Measurements from ENCODE around the gene AGAP5. TPM values are rescaled to one million over a fixed set of nuclear protein-coding genes. Genes with fewer than 3 reads are reported as not detected.

AGAP5 gene
- total RNA-seq, 1 donor from 2014 or later = 2.6 TPM

DNA sequence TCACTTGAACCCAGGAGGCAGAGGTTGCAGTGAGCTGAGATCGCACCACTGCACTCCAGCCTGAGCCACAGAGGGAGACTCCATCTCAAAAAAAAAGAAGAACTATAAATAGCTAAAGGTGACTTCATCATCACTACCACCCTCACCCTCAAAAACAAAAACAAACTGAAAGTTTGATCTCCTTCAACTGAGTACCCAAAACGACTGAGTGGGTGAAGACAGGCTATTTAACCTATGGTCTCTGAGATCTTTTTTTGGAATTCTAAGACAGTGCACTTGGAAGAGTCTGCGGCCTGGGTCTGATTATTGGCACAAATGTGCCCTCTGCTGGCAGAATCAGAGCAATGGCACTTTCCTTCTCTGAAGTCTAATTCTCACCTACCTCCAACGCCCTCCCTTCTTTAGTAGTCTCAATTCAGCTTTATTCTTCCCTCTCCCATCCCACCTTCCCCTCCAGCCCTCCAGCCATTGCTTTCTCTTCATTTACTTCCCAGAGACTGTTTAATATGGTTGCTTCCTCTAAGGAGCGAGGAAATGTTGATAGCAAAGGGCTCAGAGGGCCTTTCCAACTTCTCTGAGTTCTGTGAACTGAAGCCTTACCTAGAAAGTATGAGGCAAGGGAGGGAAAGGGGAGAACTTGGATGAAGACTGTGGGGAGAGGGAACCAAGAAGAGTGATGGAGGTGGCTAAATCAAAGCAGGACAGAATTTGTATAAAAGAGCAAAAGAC, 53.7 kb downstream of the AGAP5 start:
- intact Hi-C loops (cut with DNase I) = loop anchor here (1.0 kb wide), 1 partner anchor 115 kb away; no protein-coding TSS in a partner anchor
- ATAC-seq (peak; percentile 31), DNase-seq (ENCODE audit: missing footprints) (no peak)

DNA sequence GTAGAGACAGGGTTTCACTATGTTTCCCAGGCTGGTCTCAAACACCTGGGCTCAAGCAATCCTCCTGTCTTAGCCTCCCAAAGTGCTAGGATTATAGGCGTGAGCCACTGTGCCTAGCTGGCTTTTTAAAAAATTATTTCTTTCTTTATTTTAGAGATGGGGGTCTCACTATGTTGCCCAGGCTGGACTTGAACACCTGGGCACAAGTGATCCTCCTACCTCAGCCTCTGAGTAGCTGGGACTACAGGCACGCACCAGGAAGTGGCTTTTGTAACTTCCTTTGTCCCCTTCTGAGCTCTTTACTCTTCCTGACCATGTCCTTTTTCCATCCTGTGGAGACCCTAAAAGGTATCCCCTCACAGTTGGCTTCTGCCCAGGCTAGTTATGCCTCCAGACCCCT, 54.5 kb downstream of the AGAP5 start:
- intact Hi-C loops (cut with DNase I) = no loop called here
- DNase-seq (ENCODE audit: missing footprints) (no peak), ATAC-seq (no peak)

DNA sequence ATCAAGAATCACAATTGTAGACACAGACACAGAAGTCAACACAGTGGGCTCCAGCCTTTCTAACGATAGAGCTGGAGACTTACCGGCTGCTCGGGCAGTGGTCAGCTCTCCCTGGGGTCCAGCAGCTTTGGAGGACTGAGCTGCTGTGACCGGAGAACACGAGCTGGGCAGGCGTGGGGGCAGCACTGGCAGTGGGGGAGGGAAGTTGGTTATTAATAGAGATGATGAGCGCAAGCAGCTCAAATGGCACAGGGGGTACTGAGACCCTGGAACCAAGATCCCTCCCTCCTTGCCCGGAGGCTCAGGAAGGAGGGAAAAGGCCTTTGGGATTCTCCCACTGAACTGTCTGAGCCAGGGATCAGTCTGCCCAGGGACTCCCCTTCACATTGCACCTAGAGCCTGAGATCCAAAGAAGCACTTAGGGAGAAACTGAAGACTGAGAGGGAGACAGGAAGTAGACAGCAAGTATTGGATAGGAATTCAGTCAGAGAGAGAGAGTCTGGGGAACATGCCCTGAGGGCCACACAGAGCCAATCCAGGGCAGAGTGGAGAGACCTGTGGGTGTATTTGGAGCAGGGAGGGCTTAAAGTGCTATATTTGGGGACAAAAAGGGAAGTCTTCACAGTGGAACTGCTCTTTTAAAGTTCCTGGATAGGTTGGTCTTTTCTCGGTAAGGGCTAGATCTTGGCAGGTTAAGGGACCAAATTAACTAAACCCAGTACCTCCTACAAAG, 56.4 kb downstream of the AGAP5 start, which contains the start of gene MYOZ1:
TSS of gene MYOZ1 (minus strand) at position 147 of the 733 bp plus-strand sequence. CDS start 1,457 bp downstream, outside the sequence.
- ATAC-seq (no peak), DNase-seq (ENCODE audit: missing footprints) (no peak)
- intact Hi-C loops (cut with DNase I) = no loop called here

DNA sequence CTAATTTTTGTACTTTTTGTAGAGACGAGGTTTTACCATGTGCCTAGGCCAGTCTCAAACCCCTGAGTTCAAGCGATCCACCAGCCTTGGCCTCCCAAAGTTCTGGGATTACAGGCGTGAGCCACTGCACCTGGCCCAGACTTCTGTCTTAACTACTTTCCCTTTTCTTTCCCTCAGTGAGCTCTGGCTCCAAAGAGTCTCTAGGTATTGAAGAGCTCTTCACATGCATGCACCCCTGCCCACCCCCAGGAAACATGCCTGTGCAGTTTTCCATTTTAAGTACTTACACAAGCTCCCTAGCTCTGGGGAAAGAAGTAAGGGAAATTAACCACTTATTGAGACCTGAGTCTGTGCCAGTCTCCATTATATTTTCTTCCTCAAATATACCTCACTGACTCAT, 58.6 kb downstream of the AGAP5 start:
- ATAC-seq (no peak), DNase-seq (ENCODE audit: missing footprints) (no peak)
- intact Hi-C loops (cut with DNase I) = no loop called here

DNA sequence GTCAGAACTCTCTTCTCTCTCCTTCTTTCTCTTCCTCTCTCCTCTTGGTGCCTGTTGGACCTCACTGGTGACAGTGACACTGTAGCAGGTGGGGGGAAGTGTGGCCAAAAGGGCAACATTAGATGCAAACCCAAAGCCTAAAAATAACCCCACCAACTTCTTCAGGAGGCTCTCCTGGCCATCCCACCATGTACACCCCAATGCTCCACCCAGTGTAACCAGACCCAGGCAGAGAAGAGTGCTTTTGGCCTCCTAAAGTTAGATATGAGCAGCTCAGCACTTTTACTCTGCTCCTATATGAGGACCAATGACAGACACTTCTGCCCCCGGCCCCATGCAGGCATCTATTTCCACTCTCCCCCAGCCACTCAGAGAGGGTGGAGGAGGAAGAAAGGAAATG, 62.1 kb downstream of the AGAP5 start:
- no peak for DNase-seq (ENCODE audit: missing footprints)
- no peak for ATAC-seq
- intact Hi-C loops (cut with DNase I) = no loop called here

DNA sequence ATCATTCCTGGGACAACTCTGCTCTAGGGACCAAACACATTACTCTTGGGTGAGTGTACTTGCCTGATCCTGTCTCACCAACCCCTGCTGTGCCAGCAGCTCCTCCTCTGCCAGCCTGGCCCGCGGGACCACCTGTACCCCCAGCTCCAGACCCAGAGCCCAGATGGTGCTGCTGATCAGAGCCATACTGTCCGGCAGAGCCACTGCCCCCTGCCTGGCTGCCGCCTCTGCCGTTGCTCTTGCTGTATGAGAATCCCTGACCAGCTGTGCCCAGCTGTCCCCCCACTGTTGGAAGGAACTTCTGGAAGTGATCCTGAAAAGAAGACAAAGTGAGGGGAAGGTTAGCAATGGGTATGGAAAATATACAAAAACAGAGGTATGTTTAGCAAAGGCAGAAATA, 63.5 kb downstream of the AGAP5 start:
- ATAC-seq = no peak
- DNase-seq (ENCODE audit: missing footprints) = no peak
- intact Hi-C loops (cut with DNase I) = no loop called here

DNA sequence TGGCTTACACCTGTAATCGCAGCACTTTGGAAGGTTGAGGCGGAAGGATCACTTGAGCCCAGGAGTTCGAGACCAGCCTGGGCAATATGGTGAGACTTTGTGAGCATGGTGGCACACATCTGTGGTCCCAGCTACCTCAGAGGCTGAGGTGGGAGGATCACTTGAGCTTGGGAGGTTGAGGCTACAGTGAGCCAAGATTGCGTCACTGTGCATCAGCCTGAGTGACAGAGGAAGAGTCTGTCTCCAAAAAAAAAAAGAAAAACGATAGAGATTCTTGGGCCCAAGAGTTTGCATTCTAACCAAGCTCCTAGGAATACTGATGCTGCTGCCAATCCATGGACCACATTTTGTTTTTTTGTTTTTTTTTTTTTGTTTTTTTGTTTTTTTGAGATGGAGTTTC, 68.7 kb downstream of the AGAP5 start:
- DNase-seq (ENCODE audit: missing footprints) = no peak
- intact Hi-C loops (cut with DNase I) = loop anchor here (5.0 kb wide), 1 partner anchor 52 kb away; no protein-coding TSS in a partner anchor
- no peak for ATAC-seq

DNA sequence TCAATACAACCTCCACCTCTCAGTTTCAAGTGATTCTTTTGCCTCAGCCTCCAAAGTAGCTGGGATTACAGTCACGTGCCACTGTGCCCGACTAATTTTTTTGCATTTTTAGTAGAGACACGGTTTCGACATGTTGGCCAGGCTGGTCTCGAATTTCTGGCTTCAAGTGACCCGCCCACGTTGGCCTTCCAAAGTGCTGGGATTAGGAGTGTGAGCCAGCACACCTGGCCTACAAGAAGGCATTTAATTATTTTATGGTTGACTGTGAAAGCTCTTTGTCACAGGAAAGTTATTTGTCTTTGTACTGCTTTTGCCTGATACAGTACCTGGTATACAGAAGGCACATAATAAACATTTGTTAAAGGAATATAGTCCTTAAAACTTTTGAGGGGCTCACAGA, 69.5 kb downstream of the AGAP5 start:
- ATAC-seq = no peak
- DNase-seq (ENCODE audit: missing footprints) = no peak
- intact Hi-C loops (cut with DNase I) = loop anchor here (5.0 kb wide), 1 partner anchor 51 kb away; no protein-coding TSS in a partner anchor

DNA sequence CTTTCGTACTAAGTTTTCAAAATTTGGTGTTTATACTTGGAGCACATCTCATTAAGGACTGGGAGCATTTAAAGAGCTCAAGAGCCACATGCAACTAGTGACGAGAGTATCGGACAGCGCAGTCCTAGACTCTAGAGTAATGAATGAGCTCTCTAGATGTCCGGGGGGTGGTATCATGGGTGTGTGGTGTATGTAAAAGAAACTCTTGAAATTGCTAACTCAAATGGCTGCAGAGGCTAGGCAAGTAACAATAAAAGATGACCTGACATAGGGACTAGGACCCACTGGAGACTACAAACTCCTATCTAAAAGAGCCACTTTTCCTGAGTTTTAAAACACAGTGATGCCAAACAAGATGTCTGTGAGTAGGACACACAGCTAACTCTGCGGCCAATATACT, 70.6 kb downstream of the AGAP5 start:
- DNase-seq (ENCODE audit: missing footprints) (no peak), ATAC-seq (no peak)
- intact Hi-C loops (cut with DNase I) = loop anchor here (5.0 kb wide), 1 partner anchor 50 kb away; no protein-coding TSS in a partner anchor

DNA sequence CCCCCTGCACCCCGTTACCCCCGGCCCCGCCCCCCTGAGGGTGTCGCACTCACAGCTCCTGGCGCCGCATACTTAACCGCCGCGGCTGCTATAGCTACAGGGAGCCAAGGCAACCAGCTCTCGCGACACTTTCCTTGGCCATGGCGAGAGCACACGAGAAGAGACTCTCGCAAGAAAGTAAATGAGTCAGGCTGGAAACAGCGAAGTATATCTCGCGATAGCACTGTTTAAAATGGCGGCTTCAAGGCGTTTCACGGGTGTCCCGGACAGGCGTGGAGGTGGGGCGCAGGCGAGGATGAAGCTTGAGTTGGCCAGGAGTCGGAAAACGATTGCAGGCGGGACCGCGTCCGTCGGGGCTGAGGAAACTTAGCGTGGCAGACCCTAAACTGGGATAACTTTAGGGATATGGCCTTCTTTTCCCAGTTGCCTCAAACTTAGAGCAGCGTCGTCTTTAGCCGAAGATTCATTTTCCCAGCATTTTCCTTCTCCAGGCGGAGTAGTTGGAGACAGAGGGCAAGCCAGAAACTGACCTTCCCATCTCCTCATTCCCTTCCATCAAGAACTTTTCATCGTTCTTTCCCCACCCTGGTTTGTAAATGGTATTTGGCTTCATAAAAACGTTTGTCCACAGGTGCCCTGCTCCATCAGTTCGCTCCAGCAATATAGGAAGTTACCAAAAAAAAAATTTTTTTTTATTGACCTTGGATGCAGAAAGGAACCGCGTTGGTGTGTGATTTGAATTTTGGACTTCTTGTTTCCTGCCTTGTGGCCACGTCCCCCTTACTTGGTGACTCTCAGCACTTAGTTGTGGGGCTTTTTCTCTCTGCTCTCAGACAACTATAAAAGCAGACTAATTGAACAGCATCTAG, 71.8 kb downstream of the AGAP5 start:
- ATAC-seq (peak; percentile 96), DNase-seq (ENCODE audit: missing footprints) (peak; percentile 96)
- intact Hi-C loops (cut with DNase I) = loop anchor here (5.0 kb wide), 1 partner anchor 49 kb away; no protein-coding TSS in a partner anchor

DNA sequence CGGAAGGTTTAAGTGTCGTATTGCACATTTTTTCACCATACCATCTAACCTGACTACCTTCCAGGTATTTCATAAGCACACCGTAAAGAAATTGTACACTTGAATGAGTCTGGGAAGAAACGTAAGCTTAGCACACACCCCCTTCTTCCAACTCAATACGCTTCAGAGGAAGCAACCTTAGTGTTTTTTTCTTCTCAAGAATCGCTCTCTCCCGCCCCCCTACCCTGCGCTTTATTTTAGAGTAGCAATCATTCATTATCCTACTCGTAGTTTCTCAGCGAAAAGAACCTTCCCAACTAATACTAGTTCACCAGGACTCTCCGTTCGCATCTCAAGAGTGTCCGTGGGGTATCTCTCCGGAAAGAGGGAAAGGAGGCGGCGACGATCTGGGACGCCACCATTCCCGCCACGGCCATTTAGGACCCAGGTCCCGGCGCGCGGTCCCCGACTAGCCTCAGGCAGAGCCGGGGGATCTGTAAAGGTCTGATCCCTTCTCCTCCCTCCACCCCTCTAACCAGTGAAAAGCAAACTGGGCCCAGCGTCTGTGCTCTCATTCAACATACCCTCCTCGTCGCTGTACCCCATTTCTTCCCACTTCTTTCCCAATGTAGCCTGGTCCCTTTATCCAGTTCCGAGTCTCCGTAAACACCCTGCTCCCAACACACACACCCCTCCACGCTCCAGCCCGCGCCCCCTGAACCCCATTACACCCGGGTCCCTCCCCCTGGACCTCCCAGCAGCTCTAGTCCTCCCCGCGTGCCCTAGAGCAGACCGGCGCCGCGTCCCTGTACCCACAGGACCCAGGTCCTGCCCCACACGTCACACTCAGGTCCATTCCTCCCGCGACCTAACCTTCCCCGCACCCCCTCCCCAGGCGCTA, 72.7 kb downstream of the AGAP5 start:
- ATAC-seq (peak; percentile 73), DNase-seq (ENCODE audit: missing footprints) (no peak)
- intact Hi-C loops (cut with DNase I) = loop anchor here (5.0 kb wide), 1 partner anchor 48 kb away; no protein-coding TSS in a partner anchor

Other genes starting within 250 kb of the AGAP5 start
- gene PPP3CB, start 202.1 kb downstream of the AGAP5 start, total RNA-seq = 62.9 TPM
- 29.7 TPM for gene USP54, start 106.8 kb downstream of the AGAP5 start, total RNA-seq
- gene MYOZ1, start 56.6 kb downstream of the AGAP5 start, total RNA-seq = 0.51 TPM
- 232 TPM for gene SYNPO2L, start 42.1 kb downstream of the AGAP5 start, total RNA-seq
- 46.4 TPM for gene SEC24C, start 46.3 kb upstream of the AGAP5 start, total RNA-seq
- 30.8 TPM for gene CHCHD1, start 83.9 kb upstream of the AGAP5 start, total RNA-seq
- gene ZSWIM8, start 87.5 kb upstream of the AGAP5 start, total RNA-seq = 45.3 TPM
- gene NDST2, start 113.5 kb upstream of the AGAP5 start, total RNA-seq = 10.5 TPM
- 11.7 TPM for gene CAMK2G, start 176.4 kb upstream of the AGAP5 start, total RNA-seq
- gene PLAU, start 213.0 kb upstream of the AGAP5 start, total RNA-seq = 8.5 TPM

Measured in Right ventricle myocardium inferior (tissue), 1 donor.